ENCODE data around the gene RNF187. TPM values are rescaled to one million over a fixed set of nuclear protein-coding genes. Genes with fewer than 3 reads are reported as not detected.

The RNF187 gene
- total RNA-seq, 1 donor from 2014 or later: 112 TPM

DNA sequence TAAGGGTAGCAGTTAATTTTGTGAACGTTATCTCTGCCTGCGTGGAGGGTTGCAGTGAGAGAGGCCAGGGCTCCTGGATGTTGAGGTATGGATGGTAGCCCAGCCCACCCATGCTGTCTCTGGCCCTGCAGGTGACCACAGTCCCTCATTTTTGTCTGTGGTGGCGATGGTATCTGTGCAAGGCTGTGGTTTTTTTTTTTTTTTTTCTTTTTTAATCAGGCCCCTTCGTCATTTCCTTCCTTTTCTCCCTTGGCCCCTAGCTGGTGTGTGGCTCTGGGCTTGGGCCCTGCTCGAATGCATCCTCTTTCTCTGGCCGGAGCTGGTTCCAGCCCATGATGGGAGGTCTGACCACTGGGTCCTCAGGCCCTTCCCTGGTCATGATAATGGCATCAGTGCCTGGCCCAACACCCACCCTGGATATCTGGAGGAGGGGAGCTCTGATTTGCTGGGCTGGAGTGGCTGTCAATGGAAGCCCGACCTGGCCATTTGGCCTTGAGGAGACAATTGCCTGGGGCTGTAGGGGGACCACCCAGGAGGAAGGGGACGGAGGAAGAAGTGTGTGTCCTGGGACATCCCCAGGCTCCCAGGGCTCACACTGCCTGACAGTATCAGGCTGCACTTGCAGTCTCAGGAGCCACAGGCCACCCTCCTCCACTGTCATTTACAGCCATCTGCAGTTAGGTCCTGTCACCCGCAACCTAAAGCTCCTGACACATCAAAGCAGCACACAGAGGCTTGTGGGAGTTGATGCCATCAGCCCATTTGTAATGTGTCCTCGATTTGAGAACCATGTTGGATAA lies 8.1 kb upstream of the RNF187 start:
- intact Hi-C loops (cut with micrococcal nuclease): no loop called here

DNA sequence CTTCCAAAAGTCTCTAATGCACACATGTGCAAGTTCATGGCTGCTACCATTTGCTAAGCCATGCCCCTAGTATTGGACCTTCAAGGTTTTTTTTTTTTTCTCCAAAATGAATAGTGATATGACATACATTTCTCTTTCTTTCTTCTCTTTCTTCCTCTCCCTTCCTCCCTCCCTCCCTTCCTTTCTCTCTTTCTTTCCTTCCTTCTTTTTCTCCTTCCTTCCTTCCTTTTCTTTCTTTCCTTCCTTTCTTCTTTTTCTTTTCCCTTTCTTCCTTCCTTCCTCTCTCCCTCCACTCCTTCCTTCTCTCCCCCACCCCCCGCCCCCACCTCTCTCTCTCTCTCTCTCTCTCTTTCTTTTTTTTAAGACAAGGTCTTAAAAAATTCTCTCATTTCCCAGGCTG lies 3.4 kb upstream of the RNF187 start:
- intact Hi-C loops (cut with micrococcal nuclease): loop anchor here (10.0 kb wide), 1 partner anchor 1581 kb away; the partner anchor contains the start of gene GALNT2

GRCh38 chr1:228486596-228487335 lies 416 bp upstream of the RNF187 start:
- intact Hi-C loops (cut with micrococcal nuclease): loop anchor here (1.0 to 10.0 kb wide), 14 partner anchors 15 to 1578 kb away; partner anchors contain the start of genes ARF1, CCSAP, GALNT2 and MRPL55

DNA sequence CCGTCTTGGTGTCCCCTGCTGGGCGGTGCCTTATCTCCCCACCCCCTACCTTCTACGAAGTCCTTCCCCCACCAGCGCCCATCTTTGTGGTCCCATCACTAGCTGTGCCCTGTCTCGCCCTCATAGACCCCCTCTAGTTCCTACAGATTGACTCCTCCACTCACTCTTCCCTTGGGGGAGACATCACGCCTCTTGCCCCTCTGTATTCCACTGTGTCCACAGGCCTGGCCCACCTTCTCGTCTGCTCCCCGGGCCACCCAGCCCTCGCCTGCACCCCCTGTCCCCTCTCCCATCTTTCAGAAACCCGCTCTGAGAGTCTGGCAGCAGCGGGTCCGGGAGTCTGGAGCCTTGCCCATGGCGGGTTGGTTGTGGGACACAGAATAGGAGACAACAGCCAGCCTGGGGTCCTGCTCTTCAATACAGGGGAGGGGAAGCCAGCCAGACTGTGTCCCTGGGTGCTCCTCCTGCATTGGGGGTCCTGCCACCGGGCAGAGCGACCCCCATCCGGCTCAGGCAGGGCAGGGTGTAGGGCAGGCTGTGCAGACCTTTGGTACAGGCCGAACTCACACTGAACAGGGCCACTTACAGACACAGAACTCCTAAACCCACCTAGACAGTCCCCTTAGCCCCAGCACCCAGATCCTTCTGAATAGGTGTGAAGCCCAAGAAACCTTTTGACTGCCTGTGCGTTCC lies 1.1 kb downstream of the RNF187 start:
- intact Hi-C loops (cut with micrococcal nuclease): loop anchor here (5.0 to 10.0 kb wide), 2 partner anchors 1139 to 1577 kb away; partner anchors contain the start of genes GALNT2, TAF5L and URB2

- intact Hi-C loops (cut with micrococcal nuclease): loop anchor here (5.0 to 10.0 kb wide), 2 partner anchors 1138 to 1576 kb away; partner anchors contain the start of genes GALNT2, TAF5L and URB2
Measured at GRCh38 chr1:228488818-228489674, 1.9 kb downstream of the RNF187 start.

GRCh38 chr1:228490120-228491078 lies 3.2 kb downstream of the RNF187 start:
- intact Hi-C loops (cut with micrococcal nuclease): no loop called here

GRCh38 chr1:228493141-228494043 lies 6.2 kb downstream of the RNF187 start:
- intact Hi-C loops (cut with micrococcal nuclease): no loop called here

GRCh38 chr1:228494044-228494353 lies 6.8 kb downstream of the RNF187 start:
- intact Hi-C loops (cut with micrococcal nuclease): no loop called here

- intact Hi-C loops (cut with micrococcal nuclease): no loop called here
Measured at GRCh38 chr1:228494391-228494790, 7.2 kb downstream of the RNF187 start.

- intact Hi-C loops (cut with micrococcal nuclease): no loop called here
Measured at GRCh38 chr1:228494970-228495853, 8.0 kb downstream of the RNF187 start.

- intact Hi-C loops (cut with micrococcal nuclease): no loop called here
Measured at GRCh38 chr1:228496084-228496483, 8.9 kb downstream of the RNF187 start.

DNA sequence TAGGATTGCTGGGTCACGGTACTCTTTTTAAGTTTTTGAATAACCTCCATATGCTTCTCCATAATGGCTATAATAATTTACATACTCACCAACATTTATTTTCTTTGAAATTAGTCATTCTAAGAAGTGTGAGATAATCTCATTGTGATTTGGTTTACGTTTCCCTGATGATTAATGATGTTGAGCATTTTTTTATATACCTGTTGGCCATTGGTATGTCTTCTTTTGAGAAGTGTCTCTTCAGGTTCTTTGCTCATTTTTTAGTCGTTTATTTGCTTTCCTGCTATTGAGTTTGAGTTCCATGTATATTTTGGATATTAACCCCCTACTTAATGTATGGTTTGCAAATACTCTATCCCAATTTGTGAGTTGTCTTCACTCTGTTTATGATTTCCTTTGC lies 9.3 kb downstream of the RNF187 start:
- intact Hi-C loops (cut with micrococcal nuclease): no loop called here

GRCh38 chr1:228497206-228497605 lies 10.0 kb downstream of the RNF187 start:
- intact Hi-C loops (cut with micrococcal nuclease): no loop called here

GRCh38 chr1:228497817-228498216 lies 10.6 kb downstream of the RNF187 start:
- intact Hi-C loops (cut with micrococcal nuclease): no loop called here

DNA sequence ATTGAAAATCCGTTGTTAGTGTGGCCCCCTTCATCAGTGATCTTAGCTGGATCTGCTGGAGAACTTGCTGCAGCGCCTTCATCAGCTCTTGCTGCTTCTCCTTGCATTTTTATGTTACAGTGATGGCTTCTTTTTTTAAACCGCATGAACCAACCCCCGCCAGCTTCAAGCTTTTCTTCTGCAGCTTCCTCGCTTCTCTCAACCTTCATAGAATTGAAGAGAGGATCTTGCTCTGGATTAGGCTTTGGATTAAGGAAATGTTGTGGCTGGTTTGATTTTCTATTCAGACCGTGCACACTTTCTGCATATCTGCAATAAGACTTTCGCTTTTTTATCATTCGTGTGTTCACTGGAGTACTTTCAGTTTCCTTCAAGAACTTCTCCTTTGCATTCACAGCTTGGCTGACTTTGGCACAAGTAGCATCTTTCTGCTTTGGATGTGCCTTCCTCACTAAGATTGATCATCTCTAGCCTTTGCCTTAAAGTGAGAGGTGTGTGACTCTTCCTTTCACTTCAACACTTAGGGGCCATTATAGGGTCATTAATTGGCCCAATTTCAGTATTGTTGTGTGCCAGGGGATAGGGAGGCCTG lies 13.1 kb downstream of the RNF187 start:
- intact Hi-C loops (cut with micrococcal nuclease): loop anchor here (1.0 to 2.0 kb wide), 3 partner anchors 35 to 753 kb away; partner anchors contain the start of gene TRIM11

- intact Hi-C loops (cut with micrococcal nuclease): loop anchor here (1.0 to 2.0 kb wide), 10 partner anchors 14 to 752 kb away; partner anchors contain the start of gene TRIM11
Measured at GRCh38 chr1:228500901-228501871, 14.0 kb downstream of the RNF187 start.
